NOMO-1 treated with dmso at 0.1 percent for 144 hours (cell line): Measurements from ENCODE around the gene PCDHGA4.
A peak's percentile ranks its signal among the peaks of the same experiment; 100 is the strongest.
"Not testable (repeated sequence)": the region's sequence is repeated elsewhere in the genome, so short reads cannot be mapped to it uniquely, and the experiment has no call there.

Experiments
- DNase-seq: peaks from one replicate; lab custom pipeline; 2025; ENCODE audit not compliant: unreplicated experiment; lab: John Stamatoyannopoulos, UW

The PCDHGA4 gene

GRCh38 chr5:141346017-141346416, 8.8 kb upstream of the PCDHGA4 start:
- not testable (repeated sequence) for DNase-seq

- DNase-seq, result no peak
Measured at GRCh38 chr5:141349917-141350619, 4.8 kb upstream of the PCDHGA4 start, which contains the start of gene PCDHGB1. TSS of gene PCDHGB1 (plus strand) at chr5:141350099. CDS start at chr5:141350261, 162 bp downstream.

GRCh38 chr5:141351591-141351990, 3.2 kb upstream of the PCDHGA4 start:
- no peak for DNase-seq

- DNase-seq, result no peak
Measured at GRCh38 chr5:141355641-141356040, 820 bp downstream of the PCDHGA4 start.

GRCh38 chr5:141356133-141356532, 1.3 kb downstream of the PCDHGA4 start:
- no peak for DNase-seq

- DNase-seq, result no peak
Measured at GRCh38 chr5:141356950-141357349, 2.1 kb downstream of the PCDHGA4 start.

DNA sequence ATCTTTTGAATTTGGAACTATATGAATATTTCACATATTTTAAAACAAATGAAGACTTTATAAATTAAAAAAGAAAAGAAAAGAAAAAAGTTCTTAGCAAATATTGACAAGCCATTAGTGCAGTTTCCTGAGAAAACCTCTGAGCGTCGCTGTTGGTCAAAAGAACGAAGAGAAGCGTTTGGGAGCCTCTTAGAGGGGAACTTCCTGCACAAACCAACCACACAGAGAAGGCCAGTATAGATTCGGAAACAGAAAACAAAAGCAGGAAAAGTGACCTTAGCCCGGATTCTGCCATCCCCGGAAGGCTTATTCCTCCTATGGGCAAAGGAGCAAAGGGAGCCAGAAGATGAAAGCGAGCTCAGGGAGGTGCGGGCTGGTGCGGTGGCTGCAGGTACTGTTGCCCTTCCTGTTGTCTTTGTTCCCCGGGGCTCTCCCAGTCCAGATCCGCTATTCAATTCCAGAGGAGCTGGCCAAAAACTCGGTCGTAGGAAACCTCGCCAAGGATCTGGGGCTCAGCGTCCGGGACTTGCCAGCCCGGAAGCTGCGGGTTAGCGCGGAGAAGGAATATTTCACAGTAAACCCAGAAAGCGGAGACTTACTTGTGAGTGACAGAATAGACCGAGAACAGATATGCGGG, 5.1 kb downstream of the PCDHGA4 start, which contains the start of gene PCDHGB2:
Gene PCDHGB2, plus strand, starts transcription at position 205 of the 637 bp plus-strand sequence. Its CDS starts 142 bp downstream, at position 347.
- peak; percentile 54 for DNase-seq

- DNase-seq, result no peak
Measured at GRCh38 chr5:141360685-141361084, 5.9 kb downstream of the PCDHGA4 start.

DNA sequence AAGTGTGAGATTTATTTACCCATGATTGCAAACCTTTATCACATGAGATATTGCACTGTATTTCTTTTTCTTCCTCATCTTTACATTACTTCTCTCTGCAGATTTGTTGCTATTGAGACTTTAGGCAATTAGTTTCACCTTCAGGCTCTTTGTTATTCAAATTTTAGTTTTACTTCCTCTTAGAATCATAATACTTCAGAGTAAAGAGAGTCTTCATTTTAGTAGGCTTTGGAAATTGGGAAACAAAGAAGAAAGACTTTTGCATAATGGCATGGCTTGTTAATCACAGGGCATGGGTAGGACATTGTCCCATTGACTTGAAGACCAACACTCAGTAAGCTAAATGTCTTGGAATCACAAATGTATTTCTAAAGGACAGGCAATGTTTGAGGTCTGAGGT, 7.9 kb downstream of the PCDHGA4 start:
- DNase-seq, result no peak

- no peak for DNase-seq
Measured at GRCh38 chr5:141363952-141364660, 9.3 kb downstream of the PCDHGA4 start, which contains the start of gene PCDHGA5. TSS of gene PCDHGA5 (plus strand) at chr5:141364162. CDS start at chr5:141364331, 169 bp downstream.

DNA sequence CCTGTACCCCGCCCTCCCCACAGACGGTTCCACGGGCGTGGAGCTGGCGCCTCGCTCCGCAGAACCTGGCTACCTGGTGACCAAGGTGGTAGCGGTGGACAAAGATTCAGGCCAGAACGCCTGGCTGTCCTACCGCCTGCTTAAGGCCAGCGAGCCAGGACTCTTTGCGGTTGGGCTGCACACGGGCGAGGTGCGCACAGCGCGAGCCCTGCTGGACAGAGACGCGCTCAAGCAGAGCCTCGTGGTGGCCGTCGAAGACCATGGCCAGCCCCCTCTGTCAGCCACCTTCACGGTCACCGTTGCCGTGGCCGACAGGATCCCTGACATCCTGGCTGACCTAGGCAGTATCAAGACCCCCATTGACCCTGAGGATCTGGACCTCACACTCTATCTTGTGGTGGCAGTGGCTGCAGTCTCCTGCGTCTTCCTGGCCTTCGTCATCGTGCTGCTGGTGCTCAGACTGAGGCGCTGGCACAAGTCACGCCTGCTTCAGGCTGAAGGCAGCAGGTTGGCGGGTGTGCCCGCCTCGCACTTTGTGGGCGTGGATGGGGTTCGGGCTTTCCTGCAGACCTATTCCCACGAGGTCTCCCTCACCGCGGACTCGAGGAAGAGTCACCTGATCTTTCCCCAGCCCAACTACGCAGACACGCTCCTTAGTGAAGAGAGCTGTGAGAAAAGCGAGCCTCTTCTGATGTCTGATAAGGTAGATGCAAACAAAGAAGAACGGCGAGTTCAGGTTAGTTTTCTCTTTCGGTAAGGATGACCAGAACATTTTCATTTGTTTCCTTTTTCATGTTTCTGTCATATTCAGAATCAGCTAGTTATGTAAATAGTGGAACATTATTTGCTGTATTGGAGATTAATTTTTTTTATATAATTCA, 11.4 kb downstream of the PCDHGA4 start:
- DNase-seq, result no peak

DNA sequence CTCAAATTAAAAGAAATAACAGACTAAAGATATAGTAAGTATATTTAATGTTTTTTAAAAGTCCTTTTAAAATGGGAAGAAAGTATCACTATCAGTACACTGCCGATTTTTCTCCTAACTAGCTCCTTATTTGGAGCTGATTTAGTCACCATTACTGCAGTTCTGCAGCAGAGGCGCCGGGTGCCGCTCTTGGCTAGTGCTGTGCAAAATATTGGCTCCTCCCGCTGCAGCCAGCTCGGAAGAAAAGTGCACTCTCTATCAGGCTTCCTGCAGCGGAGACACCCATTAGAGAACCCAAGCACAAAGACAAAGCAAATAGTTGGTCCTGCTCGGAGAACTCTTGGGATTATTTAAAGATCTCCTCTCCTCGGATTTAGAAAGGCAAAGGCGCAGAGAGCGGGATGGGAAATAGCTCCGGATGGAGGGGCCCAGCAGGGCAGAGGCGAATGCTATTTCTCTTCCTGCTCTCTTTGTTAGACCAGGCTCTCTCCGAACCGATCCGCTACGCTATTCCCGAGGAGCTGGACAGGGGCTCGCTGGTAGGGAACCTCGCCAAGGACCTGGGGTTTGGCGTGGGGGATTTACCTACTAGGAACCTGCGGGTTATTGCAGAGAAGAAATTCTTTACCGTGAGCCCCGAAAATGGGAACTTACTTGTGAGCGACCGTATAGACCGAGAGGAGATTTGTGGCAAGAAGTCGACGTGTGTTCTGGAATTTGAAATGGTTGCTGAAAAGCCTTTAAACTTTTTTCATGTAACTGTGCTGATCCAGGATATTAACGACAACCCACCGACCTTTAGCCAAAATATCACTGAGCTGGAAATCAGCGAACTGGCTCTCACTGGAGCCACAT, 15.4 kb downstream of the PCDHGA4 start, which contains the start of gene PCDHGB3:
Gene PCDHGB3, plus strand, starts transcription at position 249 of the 855 bp plus-strand sequence. Its CDS starts 153 bp downstream, at position 402.
- DNase-seq, result peak; percentile 15

DNA sequence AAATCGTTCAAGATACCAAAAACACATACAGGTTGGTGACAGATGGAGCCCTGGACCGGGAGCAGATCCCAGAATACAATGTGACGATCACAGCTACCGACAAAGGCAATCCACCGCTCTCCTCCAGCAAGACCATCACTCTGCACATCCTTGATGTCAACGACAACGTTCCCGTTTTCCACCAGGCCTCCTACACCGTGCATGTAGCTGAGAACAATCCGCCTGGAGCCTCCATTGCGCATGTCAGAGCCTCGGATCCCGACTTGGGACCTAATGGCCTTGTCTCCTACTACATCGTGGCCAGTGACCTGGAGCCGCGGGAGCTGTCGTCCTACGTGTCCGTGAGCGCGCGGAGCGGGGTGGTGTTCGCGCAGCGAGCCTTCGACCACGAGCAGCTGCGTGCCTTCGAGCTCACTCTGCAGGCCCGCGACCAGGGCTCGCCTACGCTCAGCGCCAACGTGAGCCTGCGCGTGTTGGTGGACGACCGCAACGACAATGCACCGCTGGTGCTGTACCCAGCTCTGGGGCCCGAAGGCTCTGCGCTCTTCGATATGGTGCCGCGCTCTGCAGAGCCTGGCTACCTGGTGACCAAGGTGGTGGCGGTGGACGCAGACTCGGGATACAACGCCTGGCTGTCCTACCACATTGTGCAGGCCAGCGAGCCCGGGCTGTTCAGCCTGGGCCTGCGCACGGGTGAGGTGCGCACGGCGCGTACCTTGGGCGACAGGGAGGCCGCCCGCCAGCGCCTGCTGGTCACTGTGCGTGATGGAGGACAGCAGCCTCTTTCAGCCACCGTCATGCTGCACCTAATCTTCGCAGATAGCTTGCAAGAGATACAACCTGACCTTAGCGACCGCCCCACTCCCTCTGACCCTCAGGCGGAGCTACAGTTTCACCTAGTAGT, 17.0 kb downstream of the PCDHGA4 start:
- no peak for DNase-seq

GRCh38 chr5:141373673-141374317, 19.0 kb downstream of the PCDHGA4 start, which contains the start of gene PCDHGA6:
TSS of gene PCDHGA6 (plus strand) at chr5:141373891. CDS start at chr5:141374084, 193 bp downstream.
- no peak for DNase-seq

DNA sequence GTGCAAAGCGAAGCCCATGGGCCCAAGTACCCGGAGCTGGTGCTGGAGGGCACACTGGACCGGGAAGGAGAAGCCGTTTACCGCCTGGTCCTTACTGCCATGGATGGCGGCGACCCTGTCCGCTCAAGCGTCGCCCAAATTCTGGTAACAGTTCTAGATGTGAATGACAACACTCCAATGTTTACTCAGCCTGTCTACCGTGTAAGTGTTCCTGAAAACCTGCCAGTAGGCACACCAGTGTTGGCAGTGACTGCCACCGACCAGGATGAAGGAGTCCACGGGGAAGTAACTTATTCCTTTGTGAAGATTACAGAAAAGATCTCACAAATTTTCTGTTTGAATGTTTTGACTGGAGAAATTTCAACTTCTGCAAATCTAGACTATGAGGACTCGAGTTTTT, 19.8 kb downstream of the PCDHGA4 start:
- no peak for DNase-seq

DNA sequence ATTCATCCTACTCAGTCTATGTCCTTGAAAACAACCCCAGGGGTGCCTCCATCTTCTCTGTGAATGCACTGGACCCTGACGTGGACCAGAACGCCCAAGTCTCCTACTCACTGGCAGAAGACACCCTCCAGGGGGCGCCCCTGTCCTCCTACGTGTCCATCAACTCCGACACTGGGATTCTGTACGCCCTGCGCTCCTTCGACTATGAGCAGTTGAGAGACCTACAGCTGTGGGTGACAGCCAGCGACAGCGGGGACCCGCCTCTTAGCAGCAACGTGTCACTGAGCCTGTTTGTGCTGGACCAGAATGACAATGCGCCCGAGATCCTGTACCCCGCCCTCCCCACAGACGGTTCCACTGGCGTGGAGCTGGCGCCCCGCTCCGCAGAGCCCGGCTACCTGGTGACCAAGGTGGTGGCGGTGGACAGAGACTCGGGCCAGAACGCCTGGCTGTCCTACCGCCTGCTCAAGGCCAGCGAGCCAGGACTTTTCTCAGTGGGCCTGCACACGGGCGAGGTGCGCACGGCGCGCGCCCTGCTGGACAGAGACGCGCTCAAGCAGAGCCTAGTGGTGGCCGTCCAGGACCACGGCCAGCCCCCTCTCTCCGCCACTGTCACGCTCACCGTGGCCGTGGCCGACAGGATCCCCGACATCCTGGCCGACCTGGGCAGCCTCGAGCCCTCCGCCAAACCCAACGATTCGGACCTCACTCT, 20.8 kb downstream of the PCDHGA4 start:
- not testable (repeated sequence) for DNase-seq
